H1 (cell line): ENCODE results near the gene TRABD. TPM values are rescaled to one million over a fixed set of nuclear protein-coding genes. Genes with fewer than 3 reads are reported as not detected.
A peak's percentile ranks its signal among the peaks of the same experiment; 100 is the strongest.

Source experiments
- CTCF ChIA-PET: fragments of 300-600 bp; sonication (Branson Sonifier 250); formaldehyde crosslinking; loops from one replicate; lab custom pipeline; 2021; ENCODE audit not compliant: partially characterized antibody; lab: Charles Lee
- POLR2A ChIA-PET: fragments of 300-600 bp; sonication (Branson Sonifier 250); formaldehyde crosslinking; loops from one replicate; lab custom pipeline; 2021; ENCODE audit warnings: inconsistent platforms; ENCODE audit not compliant: partially characterized antibody; lab: Charles Lee
- DNase-seq, 2 experiments: peaks; one replicate each; pipeline versions ENCODE4 v3.0.0 to v3.0.0-alpha.2; 2010 to 2022; ENCODE audit warnings: low spot score in 2 of 2, low read depth in 1 of 2, mixed read lengths in 1 of 2
- FAIRE-seq: peaks from 2 replicates; lab custom pipeline; 2011; peaks lifted over from hg19 to GRCh38; lab: Jason Lieb, UNC
- H2AFZ ChIP-seq: 2 replicates; pipeline ENCODE4 v1.8.1; 2012; ENCODE audit warnings: low read length, inconsistent platforms
- H2AK5ac ChIP-seq: 2 replicates; pipeline ENCODE4 v1.6.1; 2013; ENCODE audit warnings: low read depth, low read length
- H2BK120ac ChIP-seq: replicated peaks from 2 replicates; pipeline ENCODE3; 2013; ENCODE audit warnings: low read depth, low read length, inconsistent platforms
- H2BK12ac ChIP-seq: 2 replicates; pipeline ENCODE4 v1.6.1; 2013; ENCODE audit warnings: low read depth, low read length
- H2BK15ac ChIP-seq: 2 replicates; pipeline ENCODE4 v1.6.1; 2013; ENCODE audit warnings: low read length
- H2BK20ac ChIP-seq: 2 replicates; pipeline ENCODE4 v1.6.1; 2013; ENCODE audit warnings: low read length
- H2BK5ac ChIP-seq: 2 replicates; pipeline ENCODE4 v1.6.1; 2013; ENCODE audit warnings: low read depth, low read length
- H3K14ac ChIP-seq: 2 replicates; pipeline ENCODE4 v1.6.1; 2013; ENCODE audit warnings: inconsistent platforms; ENCODE audit not compliant: insufficient read length
- H3K18ac ChIP-seq: 2 replicates; pipeline ENCODE4 v1.6.1; 2013; ENCODE audit warnings: low read length; ENCODE audit errors: extremely low read depth
- H3K23ac ChIP-seq: 2 replicates; pipeline ENCODE4 v1.6.1; 2013; ENCODE audit warnings: inconsistent platforms; ENCODE audit not compliant: insufficient read length
- H3K23me2 ChIP-seq: 2 replicates; pipeline ENCODE4 v1.6.1; 2013; ENCODE audit warnings: low read depth, low read length
- H3K27ac ChIP-seq: 2 replicates; pipeline ENCODE4 v1.6.1; 2011; ENCODE audit warnings: low read depth, low read length, inconsistent platforms
- H3K27me3 ChIP-seq, 4 experiments: replicated peaks in 1 of 4; 1 replicate in 1 of 4; 2 replicates in 3 of 4; pipeline versions ENCODE4 v1.6.1 to v1.8.1; 2011 to 2013; ENCODE audit warnings: low read length in 3 of 4, mild to moderate bottlenecking in 3 of 4, inconsistent platforms in 2 of 4, mixed read lengths in 2 of 4, moderate library complexity in 1 of 4; ENCODE audit not compliant: control insufficient read depth in 3 of 4, insufficient read depth in 3 of 4; ENCODE audit errors: extremely low read depth in 1 of 4
- H3K36me3 ChIP-seq, 4 experiments: 2 replicates each; pipeline versions ENCODE4 v1.6.1 to v1.8.1; 2011 to 2013; ENCODE audit warnings: mild to moderate bottlenecking in 4 of 4, low read length in 3 of 4, moderate library complexity in 2 of 4, control low read depth in 1 of 4, inconsistent platforms in 1 of 4; ENCODE audit not compliant: insufficient read depth in 4 of 4, control insufficient read depth in 2 of 4
- H3K4ac ChIP-seq: replicated peaks from 2 replicates; pipeline ENCODE3; 2013; ENCODE audit warnings: low read length, low read depth, mixed read lengths, inconsistent platforms; ENCODE audit not compliant: insufficient read length
- H3K4me1 ChIP-seq, 4 experiments: replicated peaks in 1 of 4; 1 replicate in 1 of 4; 2 replicates in 3 of 4; pipeline versions ENCODE4 v1.6.1 to v1.8.1; 2011 to 2013; ENCODE audit warnings: low read length in 3 of 4, inconsistent platforms in 2 of 4, mixed read lengths in 1 of 4; ENCODE audit not compliant: insufficient read depth in 4 of 4, control insufficient read depth in 3 of 4
- H3K4me2 ChIP-seq, 2 experiments: 2 replicates each; pipeline versions ENCODE4 v1.6.1 to v1.8.1; 2011 to 2013; ENCODE audit warnings: low read depth in 2 of 2, low read length in 2 of 2, control low read depth in 1 of 2, inconsistent platforms in 1 of 2, mild to moderate bottlenecking in 1 of 2; ENCODE audit not compliant: insufficient read depth in 1 of 2
- H3K4me3 ChIP-seq, 4 experiments: fragments of 200-600, 300-600 bp in 1 of 4; sonication (generic), shearing (Covaris generic), sonication (Bioruptor Twin) in 1 of 4; 2 replicates each; pipeline versions ENCODE4 v1.5.1 to v1.8.1; 2011 to 2016; ENCODE audit warnings: low read length in 4 of 4, low read depth in 3 of 4, control low read depth in 2 of 4, inconsistent platforms in 2 of 4, mild to moderate bottlenecking in 2 of 4, mixed read lengths in 1 of 4, moderate library complexity in 1 of 4; ENCODE audit not compliant: insufficient read depth in 2 of 4; ENCODE audit errors: extremely low read depth in 1 of 4
- H3K56ac ChIP-seq: replicated peaks from 2 replicates; pipeline ENCODE3; 2013; ENCODE audit warnings: low read depth, mild to moderate bottlenecking, mixed read lengths, low read length, inconsistent platforms; ENCODE audit not compliant: insufficient read length
- H3K79me1 ChIP-seq: 2 replicates; pipeline ENCODE4 v1.6.1; 2013; ENCODE audit warnings: low read depth, low read length, control low read depth
- H3K79me2 ChIP-seq, 2 experiments: 2 replicates each; pipeline versions ENCODE4 v1.6.1 to v1.8.1; 2012 to 2013; ENCODE audit warnings: low read length in 2 of 2, mild to moderate bottlenecking in 2 of 2, inconsistent platforms in 1 of 2; ENCODE audit not compliant: insufficient read depth in 2 of 2, control insufficient read depth in 1 of 2
- H3K9ac ChIP-seq, 4 experiments: replicated peaks in 1 of 4; 1 replicate in 1 of 4; 2 replicates in 3 of 4; pipeline versions ENCODE4 v1.6.1 to v1.8.1; 2011 to 2013; ENCODE audit warnings: low read depth in 3 of 4, low read length in 3 of 4, control low read depth in 2 of 4, mild to moderate bottlenecking in 2 of 4, moderate library complexity in 2 of 4, inconsistent platforms in 1 of 4; ENCODE audit errors: extremely low read depth in 1 of 4
- H3K9me3 ChIP-seq, 2 experiments: 2 replicates each; pipeline versions ENCODE4 v1.6.1 to v1.8.1; 2012 to 2013; ENCODE audit warnings: mild to moderate bottlenecking in 2 of 2, moderate library complexity in 2 of 2, control low read depth in 1 of 2, inconsistent platforms in 1 of 2, low read depth in 1 of 2, low read length in 1 of 2, mixed read lengths in 1 of 2; ENCODE audit not compliant: insufficient read depth in 2 of 2
- H4K20me1 ChIP-seq, 2 experiments: replicated peaks in 1 of 2; 2 replicates each; pipeline versions ENCODE3 to v1.8.1; 2011 to 2013; ENCODE audit warnings: inconsistent platforms in 2 of 2, low read length in 2 of 2, mild to moderate bottlenecking in 1 of 2; ENCODE audit not compliant: insufficient read depth in 2 of 2, control insufficient read depth in 1 of 2
- H4K5ac ChIP-seq: 2 replicates; pipeline ENCODE4 v1.6.1; 2013; ENCODE audit warnings: low read length, low read depth, mixed read lengths, inconsistent platforms; ENCODE audit not compliant: insufficient read length
- H4K8ac ChIP-seq: 2 replicates; pipeline ENCODE4 v1.8.0; 2013; ENCODE audit warnings: mild to moderate bottlenecking, moderate library complexity, low read length, inconsistent platforms; ENCODE audit not compliant: insufficient read depth; ENCODE audit errors: extremely low read depth
- H4K91ac ChIP-seq: replicated peaks from 2 replicates; pipeline ENCODE3; 2013; ENCODE audit warnings: low read length, mixed read lengths, inconsistent platforms; ENCODE audit not compliant: insufficient read length
- SIN3A ChIP-seq, 2 experiments: IDR thresholded peaks in 1 of 2; conservative IDR thresholded peaks in 1 of 2; 2 replicates each; pipeline ENCODE4 v1.6.1; 2011 to 2012; ENCODE audit warnings: low read length in 2 of 2, improper control_type of control experiment in 1 of 2, low read depth in 1 of 2, mild to moderate bottlenecking in 1 of 2
- WGBS, 2 experiments: shearing (Covaris generic) in 1 of 2; methylation state at CpG; one replicate each; pipeline versions ENCODE4 v1.1.6 to v1.1.7; 2013 to 2015; ENCODE audit warnings: low lambda C conversion rate in 2 of 2, mixed read lengths in 2 of 2, inconsistent platforms in 1 of 2, low coverage in 1 of 2, missing lambda C conversion rate in 1 of 2; ENCODE audit not compliant: insufficient replicate concordance in 2 of 2, insufficient coverage in 1 of 2, insufficient read length in 1 of 2; ENCODE audit errors: extremely low coverage in 1 of 2, missing lambda C conversion rate in 1 of 2; 5-methylcytosine and 5-hydroxymethylcytosine counted together
- polyA plus RNA-seq, 7 experiments: library from polyadenylated mRNA; depleted of rRNA in 3 of 7; stranded (reverse) in 5 of 7; unstranded in 2 of 7; fragments of >200 nt in 5 of 7; fragments of 200-250 nt in 2 of 7; gene quantifications; 1 replicate in 5 of 7; 2 replicates in 1 of 7; 4 replicates in 1 of 7; pipeline versions ENCODE4 v1.2.1 to v1.2.3, GENCODE V29; 2011 to 2013; ENCODE audit warnings: missing spikeins in 2 of 7, mixed read lengths in 2 of 7
- total RNA-seq: library from RNA; stranded (reverse); fragmentation: NEBNext Ultra II Directional; extraction: Animal tissue kit (Norgen Biotek cat#: 25700); gene quantifications from 2 replicates; pipeline ENCODE4 v1.2.1, GENCODE V29; 2021
- TF ChIP-seq, protein P1 (sequence below): IDR thresholded peaks from 2 replicates; pipeline ENCODE4 v1.6.1; 2012; ENCODE audit warnings: inconsistent platforms

TRABD gene
- total and polyA plus RNA-seq, 2 of the 8 experiments (the other 6 are each of a cell fraction or from before 2014, with no cell fraction given): 44.2 to 57.5 TPM

DNA sequence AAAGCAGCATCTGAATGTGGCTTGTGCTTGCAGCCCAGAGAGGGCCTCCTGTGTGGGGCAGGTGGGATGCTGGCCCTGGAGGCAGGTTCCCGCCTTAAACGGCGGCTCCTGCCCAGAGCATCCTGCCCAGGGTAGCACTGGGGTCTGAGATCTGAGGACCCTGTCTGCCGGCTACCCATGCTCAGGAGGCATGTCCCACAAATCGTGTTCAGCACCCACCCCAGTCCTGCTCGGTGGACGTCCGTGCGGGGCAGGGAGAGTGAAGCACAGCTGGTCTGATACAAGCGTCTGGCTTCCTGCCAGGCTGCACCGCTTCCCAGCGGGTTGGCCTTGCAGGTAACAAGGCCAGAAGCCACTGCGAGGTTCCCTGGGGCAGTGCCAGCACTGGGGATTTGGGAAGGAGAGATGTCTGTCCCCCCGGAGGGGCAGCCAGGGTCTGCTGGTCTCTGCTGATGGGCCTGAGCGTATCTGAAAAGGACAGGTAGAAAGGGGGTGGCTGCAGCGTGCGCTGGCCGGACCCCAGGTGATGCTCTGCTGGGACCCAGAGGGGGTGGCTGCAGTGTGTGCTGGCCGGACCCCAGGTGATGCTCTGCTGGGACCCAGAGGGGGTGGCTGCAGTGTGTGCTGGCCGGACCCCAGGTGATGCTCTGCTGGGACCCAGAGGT is 3.6 kb downstream of the TRABD start:
- H3K14ac ChIP-seq: no peak overlapping the region
- no peak overlapping the region for H2BK120ac ChIP-seq
- H3K4ac ChIP-seq: no peak overlapping the region
- peaks cover 0 to 7% (median 2%) of the 10 kb centered on the region in 4 experiments; a peak in 4 of 8 replicates for H3K36me3 ChIP-seq
- H4K91ac ChIP-seq: no peak overlapping the region
- WGBS, 2 experiments: 86% methylated on average over 20 of the region's 20 CpGs; no CpG with 5 or more reads in 1 of the 2 experiments
- peaks cover 2 to 26% (median 12%) of the 10 kb centered on the region in 4 experiments; a peak in 6 of 7 replicates for H3K4me1 ChIP-seq
- no peak overlapping the region for H4K5ac ChIP-seq
- H2AK5ac ChIP-seq: no peak overlapping the region
- peaks cover 8% of the 10 kb centered on the region; the same call in 1 of the 2 replicates for H3K23me2 ChIP-seq
- H2BK5ac ChIP-seq: no peak overlapping the region
- peaks cover 21 to 32% of the 10 kb centered on the region in 2 experiments for H4K20me1 ChIP-seq
- no peak overlapping the region for H3K4me3 ChIP-seq
- H3K9ac ChIP-seq: no peak overlapping the region
- peaks cover 0 to 23% of the 10 kb centered on the region in 2 experiments; a peak in 1 of 4 replicates for H3K79me2 ChIP-seq
- TF ChIP-seq, protein P1, sequence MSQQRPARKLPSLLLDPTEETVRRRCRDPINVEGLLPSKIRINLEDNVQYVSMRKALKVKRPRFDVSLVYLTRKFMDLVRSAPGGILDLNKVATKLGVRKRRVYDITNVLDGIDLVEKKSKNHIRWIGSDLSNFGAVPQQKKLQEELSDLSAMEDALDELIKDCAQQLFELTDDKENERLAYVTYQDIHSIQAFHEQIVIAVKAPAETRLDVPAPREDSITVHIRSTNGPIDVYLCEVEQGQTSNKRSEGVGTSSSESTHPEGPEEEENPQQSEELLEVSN: peak; percentile 35; the same call in 1 of the 2 replicates
- TF ChIP-seq SIN3A (conservative IDR thresholded peaks at IDR 0.05 in 1 of 2, IDR thresholded peaks at IDR 0.05 in 1 of 2; ENCODE audit: low read depth in 1 of 2, low read length in 2 of 2): no peak
- H3K9me3 ChIP-seq: no peaks in the 10 kb centered on the region
- H3K56ac ChIP-seq: no peak overlapping the region
- H2BK20ac ChIP-seq: no peak overlapping the region
- no peak overlapping the region for H2BK12ac ChIP-seq
- POLR2A ChIA-PET: interaction anchor here (1.8 kb wide), 1 partner anchor 16 kb away, joined by 9 read pairs; no protein-coding TSS in a partner anchor
- no peak overlapping the region for H4K8ac ChIP-seq
- H2AFZ ChIP-seq: no peak overlapping the region
- CTCF ChIA-PET: interaction anchor here (0.8 to 4.4 kb wide), 12 partner anchors 12 to 130 kb away, joined by 3 to 21 read pairs (median 4); no protein-coding TSS in a partner anchor
- H3K23ac ChIP-seq: no peak overlapping the region
- H3K27ac ChIP-seq: no peak overlapping the region
- FAIRE-seq: no peak
- peaks cover 0 to 10% (median 4%) of the 10 kb centered on the region in 4 experiments; a peak in 3 of 7 replicates for H3K27me3 ChIP-seq
- peaks cover 12% of the 10 kb centered on the region for H3K79me1 ChIP-seq
- no peak overlapping the region for H2BK15ac ChIP-seq
- no peak overlapping the region for H3K4me2 ChIP-seq
- no peak overlapping the region for H3K18ac ChIP-seq
- no peak for DNase-seq
